Heart left ventricle (tissue), 13 donors: ENCODE measurements around the gene ZCCHC2.

Experiments used
- CTCF ChIP-seq, 12 donors: fragments of 200-600 bp; sonication (generic) in 4 of 12; IDR thresholded peaks; one replicate each; pipeline versions ENCODE4 v1.5.0 to v1.8.0; 2018 to 2022; ENCODE audit warnings: antibody characterized with exemption in 12 of 12, mild to moderate bottlenecking in 5 of 12
- POLR2A ChIP-seq, 2 donors: fragments of 450-650 bp; IDR thresholded peaks; one replicate each; pipeline ENCODE4 v1.6.1; 2017; ENCODE audit warnings: antibody characterized with exemption in 2 of 2, mild to moderate bottlenecking in 2 of 2, moderate library complexity in 2 of 2
- donor health status: ischemic (EF 13 %, LVEDD 7.1; RV severe dilation, severe dysfunction).
- donor health status: DM: no; HTN: yes; CAD: no.
- donor health status: DM: no; HTN: no; CAD: no.
- donor health status: ischemic (EF 25% LVEDD 6.9; RV normal size, moderate dysfunction).
- donor health status: ischemic (EF 25% LVEDD 5.7; RV mildly dilated, moderate dysfunction).
- donor health status: ischemic (EF 35%, LVEDD 5.7; RV mildly dilated, moderate dysfunction).
- donor health status: nonischemic (EF 11% LVEDD 7.7; RV severe dilation, severe dysfunction).
- donor health status: DM: yes; HTN: yes; CAD: no.
- donor health status: PGD.
- donor health status: ischemic (EF 29% LVEDD 5.4; RV normal size, mild dysfunction).
- donor health status: nonischemic (EF 23%, LVEDD 6.1; RV moderate dilation, normal function).

- TF ChIP-seq CTCF (IDR thresholded peaks at IDR 0.05) (no peak), POLR2A (IDR thresholded peaks at IDR 0.05) (no peak)
Measured at GRCh38 chr18:62558015-62558663, 35.3 kb downstream of the ZCCHC2 start.
